DMS114 treated with DMSO at 0.1 percent for 48 hours (cell line): ENCODE data around the gene NEUROD2.
A peak's percentile ranks its signal among the peaks of the same experiment; 100 is the strongest.

Experiments used
- DNase-seq: peaks from one replicate; lab custom pipeline; 2025; ENCODE audit not compliant: unreplicated experiment; lab: John Stamatoyannopoulos, UW

Gene NEUROD2

GRCh38 chr17:39635614-39636176 is 28.0 kb upstream of the NEUROD2 start:
- no peak for DNase-seq

GRCh38 chr17:39634384-39634871 is 26.7 kb upstream of the NEUROD2 start:
- peak; percentile 17 for DNase-seq

DNA sequence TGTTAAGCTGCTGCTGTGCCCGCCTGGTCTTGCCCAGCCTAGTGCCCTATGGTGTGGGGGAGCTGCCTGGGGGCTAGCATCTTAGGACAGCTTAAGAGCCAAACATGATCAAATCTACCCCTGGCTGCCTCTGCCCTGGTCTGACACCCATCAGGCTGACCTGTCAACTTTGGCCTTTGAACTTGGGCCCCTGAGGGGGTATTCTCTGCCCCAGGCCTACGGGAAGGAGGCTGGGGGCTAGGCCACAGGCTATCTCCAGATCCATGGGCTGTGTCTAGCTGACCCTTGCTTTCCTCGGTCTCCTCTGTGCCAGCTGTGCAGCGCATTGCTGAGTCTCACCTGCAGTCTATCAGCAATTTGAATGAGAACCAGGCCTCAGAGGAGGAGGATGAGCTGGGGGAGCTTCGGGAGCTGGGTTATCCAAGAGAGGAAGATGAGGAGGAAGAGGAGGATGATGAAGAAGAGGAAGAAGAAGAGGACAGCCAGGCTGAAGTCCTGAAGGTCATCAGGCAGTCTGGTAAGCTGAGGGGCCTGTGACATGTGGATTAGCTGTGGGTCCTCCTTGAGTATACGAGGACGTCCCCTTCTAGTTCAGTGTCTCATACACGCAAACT is 26.0 kb upstream of the NEUROD2 start:
- no peak for DNase-seq

DNA sequence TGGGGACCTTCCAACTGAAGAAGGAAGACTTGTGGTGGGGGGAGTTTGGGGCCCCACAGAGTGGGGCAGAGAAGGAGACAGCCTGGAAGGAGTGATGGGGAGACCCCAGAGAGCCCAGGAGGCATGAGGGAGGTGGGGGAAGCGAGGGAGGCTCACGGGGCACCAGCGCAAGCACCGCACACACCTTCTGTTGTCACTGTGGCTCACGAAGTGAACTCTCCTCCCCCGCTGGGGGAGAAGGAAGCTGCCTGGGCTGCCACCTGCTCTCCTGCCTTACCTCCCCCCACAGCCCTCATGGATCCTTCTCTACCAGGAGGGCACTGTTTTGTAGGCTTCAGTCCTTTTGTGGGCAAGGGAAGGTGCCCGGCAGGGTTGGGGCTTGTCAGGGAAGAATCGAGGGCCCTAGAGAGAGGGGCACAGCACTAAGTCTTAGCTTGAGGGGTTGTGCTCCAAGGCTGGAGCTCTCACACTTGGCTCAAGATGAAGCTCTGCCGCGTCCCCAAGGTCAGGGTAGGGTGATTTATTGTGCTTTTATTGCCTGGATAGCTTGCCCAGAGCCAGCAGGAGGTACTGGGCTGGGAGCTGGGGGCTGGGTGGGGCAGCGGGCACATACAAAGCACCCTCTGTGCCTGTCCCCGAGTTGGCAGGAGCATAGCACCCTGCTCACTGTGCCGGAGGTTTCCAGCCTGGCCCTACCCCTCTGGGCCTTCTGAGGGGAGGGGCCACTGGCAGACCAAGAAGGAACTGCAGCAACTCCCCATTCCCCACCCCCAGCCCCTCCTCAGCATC is 24.6 kb upstream of the NEUROD2 start:
- no peak for DNase-seq

DNA sequence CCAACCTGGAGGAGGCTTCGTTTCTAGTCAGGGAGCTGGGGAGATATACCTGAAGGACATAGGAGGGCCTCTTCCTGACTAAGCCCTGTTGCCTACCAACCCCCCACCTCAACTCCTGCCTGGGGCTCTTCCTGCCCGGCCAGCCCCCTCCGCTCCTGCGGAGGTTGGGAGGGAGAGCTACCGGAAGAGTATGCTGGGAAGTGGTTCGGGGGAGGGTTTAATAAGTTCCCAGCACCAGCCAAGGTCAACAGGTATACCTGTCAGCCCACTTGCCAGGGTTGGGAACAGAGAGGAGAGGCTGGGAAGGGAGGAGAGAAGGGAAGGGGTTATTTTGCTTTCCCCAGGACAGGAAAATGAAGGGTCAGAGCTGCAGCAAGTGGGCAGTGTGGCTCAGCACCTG is 23.7 kb upstream of the NEUROD2 start:
- DNase-seq: no peak

- no peak for DNase-seq
These were observed 22.2 kb upstream of the NEUROD2 start for GRCh38 chr17:39629898-39630297.

DNA sequence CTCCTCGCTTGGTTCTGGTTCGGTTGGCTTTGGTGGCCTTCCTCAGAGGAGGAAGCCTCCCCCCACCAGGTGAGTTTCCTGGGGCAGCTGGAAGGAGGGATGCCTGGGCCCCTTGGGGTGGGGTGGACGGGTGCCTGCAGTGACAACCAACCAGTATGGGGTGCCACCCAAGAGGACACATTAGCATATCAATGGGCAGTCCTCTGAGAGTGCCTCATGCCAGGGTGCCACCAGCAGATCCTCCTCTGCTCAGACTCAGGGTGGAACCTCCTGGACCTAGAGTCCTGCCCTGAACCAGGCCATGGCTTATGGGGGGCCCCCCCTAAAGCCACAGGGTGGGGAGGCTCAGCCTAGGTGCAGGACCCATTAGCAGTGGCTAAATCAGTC is 21.8 kb upstream of the NEUROD2 start:
- no peak for DNase-seq

- DNase-seq: no peak
These were observed 21.2 kb upstream of the NEUROD2 start for GRCh38 chr17:39628655-39629493.

DNA sequence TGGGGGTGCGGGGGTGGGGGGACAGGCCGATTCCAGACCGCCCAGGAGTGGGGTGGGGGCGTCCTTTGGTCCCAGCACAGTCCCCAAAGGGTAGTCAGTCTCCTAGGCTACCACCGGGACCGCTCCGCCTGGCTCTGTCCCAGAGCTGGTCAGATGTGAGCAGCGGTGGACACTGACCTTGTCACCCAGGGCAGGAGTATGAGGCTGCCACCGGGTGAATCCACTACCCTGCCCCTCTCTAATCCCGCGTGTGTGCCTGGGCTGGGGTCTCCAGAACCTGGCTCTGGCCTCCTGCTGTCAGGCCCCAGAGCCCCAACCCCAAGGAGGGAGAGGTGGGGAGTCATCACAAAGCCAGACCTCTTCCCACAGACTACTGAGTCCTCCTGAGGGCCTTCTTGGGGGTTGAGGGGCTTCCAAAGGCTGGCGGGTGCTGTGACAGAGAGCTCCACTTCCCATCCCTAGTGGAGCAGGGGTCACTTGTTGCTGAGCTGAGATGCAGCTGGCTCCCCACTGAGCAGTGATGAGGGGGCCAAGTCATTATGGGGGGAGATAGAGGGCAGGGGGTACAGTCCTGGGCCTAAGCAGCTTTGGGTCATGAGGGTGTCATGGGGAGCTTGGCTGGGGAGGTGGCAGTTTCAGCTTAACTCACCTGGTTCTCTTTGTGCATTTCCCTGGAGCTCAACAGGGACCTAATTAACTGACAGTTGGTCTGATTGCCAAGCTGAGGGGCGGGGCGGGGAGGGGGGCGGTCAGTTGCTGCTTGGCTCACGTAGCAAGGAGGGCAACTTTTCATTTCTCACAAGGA is 20.2 kb upstream of the NEUROD2 start:
- no peak for DNase-seq

DNA sequence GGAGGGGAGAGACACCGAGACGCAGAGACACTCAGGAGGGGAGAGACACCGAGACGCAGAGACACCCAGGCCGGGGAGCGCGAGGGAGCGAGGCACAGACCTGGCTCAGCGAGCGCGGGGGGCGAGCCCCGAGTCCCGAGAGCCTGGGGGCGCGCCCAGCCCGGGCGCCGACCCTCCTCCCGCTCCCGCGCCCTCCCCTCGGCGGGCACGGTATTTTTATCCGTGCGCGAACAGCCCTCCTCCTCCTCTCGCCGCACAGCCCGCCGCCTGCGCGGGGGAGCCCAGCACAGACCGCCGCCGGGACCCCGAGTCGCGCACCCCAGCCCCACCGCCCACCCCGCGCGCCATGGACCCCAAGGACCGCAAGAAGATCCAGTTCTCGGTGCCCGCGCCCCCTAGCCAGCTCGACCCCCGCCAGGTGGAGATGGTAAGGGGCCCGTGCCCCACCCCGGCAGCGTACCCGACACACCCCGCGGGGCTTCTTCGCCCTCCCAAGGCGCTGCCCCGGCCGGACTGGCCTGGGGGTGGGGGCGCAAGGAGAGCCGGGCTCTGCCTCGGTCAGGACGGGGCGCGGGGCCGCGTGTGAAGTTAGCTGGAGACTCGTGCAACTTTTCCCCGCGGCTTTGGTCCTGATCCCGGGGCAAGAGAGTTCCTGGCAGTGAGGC is 19.5 kb upstream of the NEUROD2 start:
- no peak for DNase-seq

DNA sequence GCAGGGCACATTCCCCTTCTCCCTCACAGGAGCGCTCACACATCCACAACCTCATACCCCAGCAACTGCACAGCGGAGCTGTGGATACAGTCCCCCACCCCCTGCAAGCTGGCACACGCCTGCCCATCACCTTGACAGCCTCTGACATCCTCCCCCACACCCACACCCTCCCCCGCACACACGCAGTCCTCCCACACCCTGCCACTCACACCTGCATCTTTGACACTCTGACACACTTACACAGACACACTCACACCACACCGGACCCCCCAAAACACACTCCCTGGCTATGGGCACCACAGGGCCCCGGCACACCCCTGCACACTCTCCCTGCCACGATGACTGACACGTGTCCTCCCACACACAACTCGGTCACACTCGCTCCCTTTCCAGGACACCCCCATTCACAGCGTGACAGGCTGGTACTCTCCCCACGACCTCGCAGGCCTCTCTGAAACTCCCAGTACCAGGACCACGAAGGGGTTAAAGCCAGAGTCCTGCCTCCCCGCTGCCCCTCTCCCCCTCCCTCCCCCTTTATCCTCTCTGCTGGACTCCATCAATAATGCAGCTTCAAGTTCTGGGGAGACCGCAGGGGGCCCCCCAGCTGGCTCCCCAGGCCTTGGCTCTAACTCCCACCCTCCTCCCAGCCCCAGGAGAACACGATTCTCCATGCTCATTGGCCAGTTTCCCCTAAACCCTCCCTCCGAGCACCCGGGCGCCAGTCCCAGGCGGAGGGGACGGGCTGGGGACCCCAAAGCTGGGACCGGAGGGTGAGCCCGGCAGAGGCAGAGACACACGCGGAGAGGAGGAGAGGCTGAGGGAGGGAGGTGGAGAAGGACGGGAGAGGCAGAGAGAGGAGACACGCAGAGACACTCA is 18.7 kb upstream of the NEUROD2 start, which contains the start of gene PPP1R1B:
TSS of gene PPP1R1B (plus strand) at position 782 of the 876 bp plus-strand sequence. CDS start 441 bp downstream, outside the sequence.
- no peak for DNase-seq

GRCh38 chr17:39625198-39625785 is 17.6 kb upstream of the NEUROD2 start:
- no peak for DNase-seq

DNA sequence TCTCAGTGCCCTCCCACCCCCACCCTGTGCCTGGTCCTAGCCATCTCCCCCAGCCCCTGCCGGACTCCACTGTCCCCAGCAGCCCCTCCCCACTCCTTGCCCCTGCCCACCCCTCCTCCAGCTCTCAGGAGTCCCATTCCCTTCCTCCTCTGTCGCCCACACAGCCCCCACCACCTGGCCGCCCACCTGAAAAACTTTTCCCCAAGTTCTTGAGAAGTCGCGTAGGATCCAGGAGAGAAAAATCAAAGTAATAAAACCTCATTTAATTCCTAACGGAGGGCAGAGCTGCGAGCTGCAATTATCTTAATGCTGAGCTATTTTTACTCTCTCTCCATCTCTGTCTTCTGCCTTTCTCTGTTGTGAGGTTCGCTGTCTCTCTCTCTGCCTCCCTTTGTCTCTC is 16.6 kb upstream of the NEUROD2 start:
- no peak for DNase-seq

DNA sequence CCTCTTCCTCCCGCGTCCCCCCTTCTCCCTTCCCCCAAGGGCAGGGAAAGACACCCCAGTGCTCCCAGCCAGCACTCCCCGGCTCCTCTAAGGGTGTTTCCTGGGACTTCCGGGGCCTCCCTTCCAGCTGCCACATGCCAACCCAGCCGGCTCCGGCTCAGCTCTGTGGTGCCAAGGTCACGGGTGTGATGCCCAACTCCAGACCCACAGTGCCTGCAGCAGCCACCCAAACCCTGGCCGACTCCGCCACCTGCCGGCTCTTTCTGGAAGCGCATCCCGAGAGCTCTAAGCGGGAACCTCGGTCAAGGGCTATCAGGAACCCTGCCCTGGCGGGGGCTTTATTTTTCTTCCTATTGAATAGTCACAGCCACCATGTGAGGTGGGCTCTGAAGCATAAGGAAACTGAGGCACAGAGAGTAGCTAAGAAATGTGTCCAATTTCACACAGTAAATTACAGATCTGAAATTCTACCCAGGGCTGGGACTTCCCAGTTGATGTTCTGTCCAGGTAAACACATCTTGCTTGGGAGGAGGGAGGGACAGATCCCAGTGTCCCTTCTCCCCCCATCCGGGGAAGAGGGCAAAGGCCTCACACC is 15.7 kb upstream of the NEUROD2 start:
- peak; percentile 16 for DNase-seq

GRCh38 chr17:39622380-39623006 is 14.8 kb upstream of the NEUROD2 start:
- peak; percentile 49 for DNase-seq

DNA sequence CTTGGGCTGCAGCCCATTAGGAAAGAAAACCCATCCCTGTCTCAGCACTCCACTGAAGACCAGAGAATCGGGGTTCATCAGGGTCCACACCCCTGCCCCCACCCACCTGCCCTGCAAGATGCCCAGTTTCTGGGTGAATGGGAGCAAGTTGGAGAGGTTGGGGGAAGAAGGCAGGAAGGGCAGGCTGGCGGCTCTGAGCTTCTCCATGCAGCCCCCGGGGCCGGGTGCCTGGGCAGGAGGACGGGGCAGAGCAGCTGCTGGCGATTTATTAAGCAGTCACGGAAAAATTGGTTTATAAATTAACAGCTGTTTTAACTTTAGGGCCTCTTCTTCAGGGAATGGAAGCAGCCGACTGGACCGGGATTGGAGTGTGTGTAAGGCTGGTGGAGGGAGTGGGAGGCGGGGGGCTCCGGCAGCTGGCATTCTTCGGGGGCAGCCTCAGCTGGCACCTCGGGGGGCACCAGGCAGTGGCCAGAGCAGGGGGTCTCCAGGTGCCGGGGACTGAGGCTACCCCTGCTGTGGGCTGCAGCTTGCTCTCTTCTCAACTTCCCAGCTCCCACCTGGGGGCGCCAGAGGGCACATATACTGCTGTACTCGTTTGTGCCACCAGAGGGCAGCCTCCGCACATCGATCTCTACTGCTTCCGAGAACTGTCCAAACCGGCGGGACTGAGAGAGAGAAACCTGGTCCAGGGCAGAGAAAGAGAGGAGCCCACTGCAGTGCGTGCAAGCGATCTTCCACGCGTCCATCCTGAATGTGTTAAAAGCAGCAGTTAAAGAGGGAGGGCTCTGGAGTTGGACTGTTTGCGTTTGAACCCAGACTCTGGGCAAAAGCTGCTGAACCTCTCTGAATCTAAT is 14.0 kb upstream of the NEUROD2 start:
- DNase-seq: peak; percentile 74

- DNase-seq: no peak
These were observed 12.0 kb upstream of the NEUROD2 start for GRCh38 chr17:39619786-39620101.
